ENCODE data around the gene TEC.

DNA sequence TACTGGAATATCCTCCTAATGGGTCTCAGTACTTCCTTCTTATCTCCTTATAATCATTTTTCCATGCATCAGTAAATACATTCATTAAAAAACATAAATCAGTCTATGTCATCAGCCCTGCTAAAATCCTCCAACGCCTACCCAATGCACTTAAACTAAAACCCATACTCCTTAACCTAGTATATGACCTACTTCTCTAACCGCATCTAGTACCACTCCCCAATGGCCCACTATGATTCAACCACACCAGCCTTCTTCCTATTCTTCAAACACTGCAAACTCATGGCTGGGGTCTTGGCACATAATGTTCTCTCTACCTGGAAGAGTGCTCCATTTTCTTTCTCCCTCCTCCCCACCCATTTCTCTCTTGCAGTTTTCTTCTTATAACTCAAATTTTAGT, 18.7 kb downstream of the TEC start:
- TF ChIP-seq, protein P1, sequence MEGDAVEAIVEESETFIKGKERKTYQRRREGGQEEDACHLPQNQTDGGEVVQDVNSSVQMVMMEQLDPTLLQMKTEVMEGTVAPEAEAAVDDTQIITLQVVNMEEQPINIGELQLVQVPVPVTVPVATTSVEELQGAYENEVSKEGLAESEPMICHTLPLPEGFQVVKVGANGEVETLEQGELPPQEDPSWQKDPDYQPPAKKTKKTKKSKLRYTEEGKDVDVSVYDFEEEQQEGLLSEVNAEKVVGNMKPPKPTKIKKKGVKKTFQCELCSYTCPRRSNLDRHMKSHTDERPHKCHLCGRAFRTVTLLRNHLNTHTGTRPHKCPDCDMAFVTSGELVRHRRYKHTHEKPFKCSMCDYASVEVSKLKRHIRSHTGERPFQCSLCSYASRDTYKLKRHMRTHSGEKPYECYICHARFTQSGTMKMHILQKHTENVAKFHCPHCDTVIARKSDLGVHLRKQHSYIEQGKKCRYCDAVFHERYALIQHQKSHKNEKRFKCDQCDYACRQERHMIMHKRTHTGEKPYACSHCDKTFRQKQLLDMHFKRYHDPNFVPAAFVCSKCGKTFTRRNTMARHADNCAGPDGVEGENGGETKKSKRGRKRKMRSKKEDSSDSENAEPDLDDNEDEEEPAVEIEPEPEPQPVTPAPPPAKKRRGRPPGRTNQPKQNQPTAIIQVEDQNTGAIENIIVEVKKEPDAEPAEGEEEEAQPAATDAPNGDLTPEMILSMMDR (IDR thresholded peaks at IDR 0.05; ENCODE audit: low read length): no peak
- TF ChIP-seq EZH2 (optimal IDR thresholded peaks at IDR 0.05; ENCODE audit: low read depth, low read length): no peak
- no peak for TF ChIP-seq EZH2phosphoT487 (IDR thresholded peaks at IDR 0.05; ENCODE audit: low read length)

Measured in MM.1S (cell line).